Parathyroid adenoma (tissue), 2 donors: ENCODE measurements around the gene STIL.

Source experiments
- H2AFZ ChIP-seq: fragments of 300-600 bp; sonication (generic); one replicate; pipeline ENCODE4 v1.7.0; 2017; ENCODE audit warnings: antibody characterized with exemption, mild to moderate bottlenecking
- H3K27ac ChIP-seq: fragments of 300-600 bp; sonication (generic); one replicate; pipeline ENCODE4 v1.7.0; 2017
- H3K27me3 ChIP-seq: fragments of 300-600 bp; sonication (generic); one replicate; pipeline ENCODE4 v1.7.0; 2017; ENCODE audit warnings: low read length; ENCODE audit not compliant: control insufficient read depth, insufficient read depth
- H3K36me3 ChIP-seq: fragments of 300-600 bp; sonication (generic); one replicate; pipeline ENCODE4 v1.7.0; 2017; ENCODE audit warnings: low read length; ENCODE audit not compliant: control insufficient read depth, insufficient read depth
- H3K4me1 ChIP-seq: fragments of 300-600 bp; sonication (generic); one replicate; pipeline ENCODE4 v1.7.0; 2017; ENCODE audit warnings: control low read depth
- H3K4me2 ChIP-seq: fragments of 300-600 bp; sonication (generic); one replicate; pipeline ENCODE4 v1.7.0; 2017; ENCODE audit warnings: low read length
- H3K4me3 ChIP-seq: fragments of 300-600 bp; sonication (generic); one replicate; pipeline ENCODE4 v1.7.0; 2017; ENCODE audit warnings: low read depth, low read length
- H3K79me2 ChIP-seq: fragments of 300-600 bp; sonication (generic); one replicate; pipeline ENCODE4 v1.7.0; 2017; ENCODE audit warnings: control low read depth
- H3K9ac ChIP-seq: fragments of 300-600 bp; sonication (generic); one replicate; pipeline ENCODE4 v1.7.0; 2017; ENCODE audit warnings: mild to moderate bottlenecking
- H3K9me3 ChIP-seq: fragments of 300-600 bp; sonication (generic); one replicate; pipeline ENCODE4 v1.7.0; 2017; ENCODE audit warnings: low read length; ENCODE audit not compliant: control insufficient read depth
- CTCF ChIP-seq: fragments of 300-600 bp; sonication (generic); IDR thresholded peaks from one replicate; pipeline ENCODE4 v1.7.0; 2017; ENCODE audit warnings: antibody characterized with exemption, mild to moderate bottlenecking
- donor health status: primary hyperparathyroidism.

Gene STIL

GRCh38 chr1:47201179-47201578, 112.8 kb downstream of the STIL start:
- TF ChIP-seq CTCF = no peak
- H3K9ac ChIP-seq = no peak overlapping the region
- no peaks in the 10 kb centered on the region for H3K27me3 ChIP-seq

More at GRCh38 chr1:47201179-47201578, 112.8 kb downstream of the STIL start:
- Histone ChIP-seq H3K4me1 (no peaks in the 10 kb centered on the region), H3K36me3 (no peaks in the 10 kb centered on the region), H3K27ac (no peak overlapping the region), H3K79me2 (no peaks in the 10 kb centered on the region), H3K4me3 (no peak overlapping the region), H2AFZ (no peak overlapping the region), H3K9me3 (no peaks in the 10 kb centered on the region), H3K4me2 (no peak overlapping the region)
